GM18907 (cell line): ENCODE measurements around the gene CHAT.
A peak's percentile ranks its signal among the peaks of the same experiment; 100 is the strongest.

Experiments used
- ATAC-seq: cut with Tn5 transposase; IDR thresholded peaks from one replicate; pipeline ENCODE4 v1.9.1; 2021; ENCODE audit warnings: mild to moderate bottlenecking, moderate library complexity; ENCODE audit not compliant: unreplicated experiment

The CHAT gene

DNA sequence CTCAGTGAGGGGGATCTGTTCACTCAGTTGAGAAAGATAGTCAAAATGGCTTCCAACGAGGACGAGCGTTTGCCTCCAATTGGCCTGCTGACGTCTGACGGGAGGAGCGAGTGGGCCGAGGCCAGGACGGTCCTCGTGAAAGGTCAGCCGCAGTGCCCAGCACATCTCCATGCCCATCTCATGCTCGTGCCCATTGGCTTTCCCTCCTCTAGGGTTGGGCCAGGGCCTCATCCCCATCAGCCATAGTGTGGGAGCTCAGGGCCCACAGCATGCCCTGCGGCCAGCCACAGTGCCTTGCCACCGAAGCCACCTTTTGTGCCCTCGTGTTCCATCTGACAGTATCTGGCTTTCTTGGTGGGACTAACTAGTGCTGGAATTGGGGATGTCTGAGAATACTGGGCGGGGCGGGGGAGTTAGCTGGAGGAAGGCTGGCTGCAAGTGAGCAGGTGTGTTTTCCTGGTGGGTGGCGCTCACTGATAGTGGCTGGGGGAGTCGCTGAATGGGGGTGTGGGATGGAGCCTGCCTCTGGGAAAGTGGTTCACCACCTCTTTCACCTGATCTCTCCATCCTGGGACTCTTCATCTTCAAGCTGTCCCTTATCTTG lies 13.9 kb downstream of the CHAT start:
- no peak for ATAC-seq

DNA sequence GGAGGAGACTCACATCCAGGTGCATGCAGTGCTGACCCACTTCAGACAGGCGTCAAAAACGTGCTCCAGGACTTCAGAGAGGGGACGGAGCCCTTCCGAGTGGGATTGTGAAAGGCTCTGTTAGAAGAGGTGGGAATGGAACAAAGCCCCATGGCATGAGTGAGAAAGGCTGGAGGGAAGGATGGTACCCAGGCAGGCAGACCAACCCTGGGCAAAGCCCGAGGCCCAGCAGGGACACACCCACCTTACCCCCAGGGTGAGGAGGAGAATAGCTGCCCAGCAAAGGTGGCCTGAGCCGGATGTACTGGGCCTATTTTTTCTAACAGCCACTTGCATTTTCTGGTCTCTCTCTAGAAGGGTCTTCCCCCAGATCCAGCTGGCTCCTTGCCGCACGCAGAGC lies 14.8 kb downstream of the CHAT start:
- no peak for ATAC-seq

- no peak for ATAC-seq
Measured at GRCh38 chr10:49629431-49629881, 15.6 kb downstream of the CHAT start.

GRCh38 chr10:49631975-49632374 lies 18.1 kb downstream of the CHAT start:
- no peak for ATAC-seq

DNA sequence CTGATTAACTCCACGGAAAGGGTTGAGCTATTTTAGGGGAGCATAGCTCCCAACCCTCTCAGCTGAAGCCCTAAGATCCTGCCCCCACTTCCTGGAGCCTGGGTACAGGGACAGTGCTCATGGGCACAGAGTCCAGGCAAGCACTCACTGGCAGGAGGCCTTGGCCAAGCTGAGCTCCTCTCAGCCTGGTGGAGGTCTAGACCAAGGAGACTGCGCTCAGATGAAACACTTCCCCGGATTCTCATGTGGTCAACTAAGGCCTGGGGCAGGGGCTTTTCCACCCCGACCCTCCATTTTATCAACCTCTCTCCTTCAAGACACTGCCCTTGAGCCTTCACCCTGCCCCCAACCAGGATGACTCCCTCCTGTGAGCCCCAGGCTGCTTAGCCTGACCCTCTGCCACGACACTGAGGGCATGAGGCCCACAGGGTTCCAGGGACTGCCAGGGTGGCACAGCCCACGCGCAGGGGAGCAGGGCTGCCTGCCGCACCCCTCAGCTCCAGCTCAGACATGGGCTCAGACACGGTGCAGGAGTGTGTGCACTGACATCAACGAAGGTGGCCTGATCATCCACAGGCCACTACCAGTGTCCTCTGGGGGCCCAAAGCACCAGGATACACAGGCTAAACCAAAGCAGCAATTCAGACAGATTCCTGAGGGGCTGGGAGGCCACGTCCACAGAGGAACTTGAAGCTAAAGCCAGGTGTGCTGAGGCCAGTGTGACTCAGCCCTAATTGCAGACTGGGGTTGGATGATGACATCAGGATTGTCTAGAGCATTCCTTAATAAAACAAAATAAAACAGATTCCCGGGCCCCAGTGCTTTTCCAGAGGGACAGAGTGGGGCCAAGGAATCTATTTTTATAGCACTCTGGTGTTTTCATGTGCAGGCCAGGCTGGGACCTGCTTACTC lies 18.8 kb downstream of the CHAT start:
- no peak for ATAC-seq

- ATAC-seq: no peak
Measured at GRCh38 chr10:49633327-49634068, 19.7 kb downstream of the CHAT start.

GRCh38 chr10:49634069-49634660 lies 20.3 kb downstream of the CHAT start:
- no peak for ATAC-seq

DNA sequence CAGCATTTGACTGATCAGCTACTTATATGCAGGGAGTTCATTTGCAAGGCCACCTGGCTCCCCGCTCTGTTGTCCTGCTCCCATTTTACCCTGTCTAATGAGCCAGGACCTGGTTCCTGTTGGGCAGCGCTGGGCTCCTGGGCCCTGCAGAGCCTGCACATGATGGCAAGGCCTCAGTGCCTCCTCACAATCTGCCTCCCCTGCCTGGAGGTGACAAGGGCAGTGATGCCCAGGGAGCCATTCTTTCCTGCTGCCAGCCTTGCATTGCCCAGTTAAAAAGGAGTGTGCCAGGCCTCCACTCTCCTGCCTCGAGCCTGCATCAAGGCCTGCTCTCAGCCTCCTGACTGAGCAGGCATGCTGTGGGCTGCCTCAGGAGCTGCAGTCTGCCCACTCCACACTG lies 28.5 kb downstream of the CHAT start:
- no peak for ATAC-seq

DNA sequence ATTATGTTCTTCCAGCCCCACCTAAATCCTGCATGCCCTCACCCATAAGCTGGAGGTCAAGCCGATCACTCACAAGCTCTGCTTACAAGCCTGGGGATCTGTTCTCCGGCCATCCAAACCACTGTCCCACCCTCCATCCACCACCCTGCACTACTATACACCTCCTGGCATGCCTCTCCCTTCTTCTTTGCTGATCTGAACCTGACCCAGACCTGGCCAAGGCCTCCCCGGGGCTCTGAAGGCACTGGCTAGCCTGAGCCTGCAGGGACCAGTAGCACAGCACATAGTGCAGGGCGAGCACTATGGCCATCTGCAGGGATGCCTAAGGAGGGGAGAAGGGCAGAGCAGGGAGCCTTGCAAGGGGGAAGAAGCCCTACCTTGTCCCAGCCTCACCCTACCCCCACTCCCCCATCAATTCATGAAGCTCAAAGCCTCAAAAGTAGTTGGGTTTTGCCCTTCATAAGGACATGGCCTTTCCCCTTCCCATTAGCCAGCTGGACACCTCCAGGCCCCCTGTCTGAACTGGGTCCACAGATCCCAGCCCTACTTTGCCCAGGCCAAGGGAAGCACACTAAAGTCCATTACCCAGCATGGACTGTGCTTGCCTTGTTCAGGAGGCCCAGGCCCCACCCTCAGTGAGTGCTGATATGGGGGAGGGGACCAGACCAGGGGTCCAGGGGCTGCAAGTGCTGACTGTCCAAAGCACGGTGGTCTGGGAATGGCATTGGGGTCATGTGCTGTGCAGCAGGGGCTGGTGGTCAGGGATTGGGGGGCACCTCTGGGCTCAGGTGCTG lies 29.6 kb downstream of the CHAT start:
- ATAC-seq: no peak

GRCh38 chr10:49644035-49644646 lies 30.3 kb downstream of the CHAT start:
- no peak for ATAC-seq

DNA sequence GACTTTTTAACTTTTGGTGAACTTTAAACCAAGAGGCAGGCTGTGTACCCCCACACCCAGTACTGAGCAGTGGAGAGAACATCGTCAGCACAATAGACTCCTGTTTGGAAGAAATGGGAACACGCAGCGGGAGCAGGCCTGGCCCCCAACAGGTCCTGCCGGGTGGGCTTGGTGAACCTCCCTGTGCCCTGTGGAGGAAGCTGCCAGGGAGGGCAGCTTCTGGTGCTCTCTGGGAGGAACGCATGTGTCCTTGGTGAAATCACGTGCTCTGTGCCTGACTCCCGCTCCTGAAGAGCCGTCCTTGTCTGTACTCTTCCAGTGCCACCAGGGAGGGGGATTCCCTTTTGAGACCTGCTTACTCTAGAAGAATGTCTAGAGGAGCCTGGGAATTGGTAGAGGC lies 31.6 kb downstream of the CHAT start:
- ATAC-seq: no peak

DNA sequence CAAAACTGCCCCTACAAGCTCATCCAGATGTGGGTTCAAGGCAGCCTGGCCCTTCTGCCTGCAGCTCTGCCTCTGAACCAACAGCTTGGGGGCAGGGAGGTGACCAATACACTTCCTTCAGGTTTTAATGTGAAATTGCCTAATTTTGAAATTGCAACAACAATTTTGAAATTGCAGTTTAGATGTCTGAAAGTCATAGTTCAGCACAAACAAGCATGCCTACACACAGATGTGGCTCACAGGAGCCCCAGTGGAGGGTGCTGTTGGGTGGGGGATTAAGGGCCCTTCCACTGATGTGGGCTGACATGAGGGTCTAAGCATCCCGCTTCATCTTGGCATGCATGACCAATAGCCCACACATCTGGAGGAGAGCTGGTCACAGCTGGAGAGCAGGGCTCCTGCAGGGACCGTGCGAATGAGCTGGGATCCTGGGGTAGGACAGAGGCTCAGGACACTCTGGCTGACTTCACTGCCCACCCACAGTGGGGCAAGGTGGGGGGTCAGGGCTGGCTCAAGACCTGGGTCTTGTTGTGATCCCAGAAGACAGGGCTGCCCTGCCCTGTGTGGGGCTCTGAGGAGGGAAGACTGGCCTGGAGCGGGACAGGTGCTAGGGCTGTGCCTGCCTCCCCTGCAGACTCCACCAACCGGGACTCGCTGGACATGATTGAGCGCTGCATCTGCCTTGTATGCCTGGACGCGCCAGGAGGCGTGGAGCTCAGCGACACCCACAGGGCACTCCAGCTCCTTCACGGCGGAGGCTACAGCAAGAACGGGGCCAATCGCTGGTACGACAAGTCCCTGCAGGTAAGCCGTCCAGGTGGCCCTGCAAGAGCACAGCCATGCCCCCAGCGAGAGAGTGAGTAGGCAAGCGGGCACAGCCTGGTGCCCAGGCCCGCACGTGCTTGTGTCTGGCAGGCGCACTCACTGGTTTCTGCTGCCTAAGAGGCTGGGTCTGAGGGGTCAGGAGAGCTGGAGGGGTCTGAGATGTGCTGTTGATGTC lies 32.3 kb downstream of the CHAT start:
- no peak for ATAC-seq

DNA sequence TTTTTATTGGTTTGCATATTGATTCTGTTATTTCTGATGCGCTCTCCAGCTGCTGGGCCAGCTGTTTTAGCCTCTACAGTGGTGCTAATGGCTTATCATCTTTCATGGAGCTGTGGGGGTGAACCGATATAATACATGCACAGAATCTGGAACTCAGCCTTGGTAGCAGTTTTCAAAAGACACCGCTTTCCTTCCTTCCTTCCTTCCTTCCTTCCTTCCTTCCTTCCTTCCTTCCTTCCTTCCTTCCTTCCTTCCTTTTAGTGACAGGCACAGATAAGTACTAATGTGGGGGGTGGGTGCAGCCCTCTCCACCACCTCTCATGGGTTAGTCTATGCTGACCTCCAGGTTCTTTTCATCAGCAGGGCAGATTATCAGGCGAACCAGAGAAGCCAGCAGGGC lies 33.7 kb downstream of the CHAT start:
- no peak for ATAC-seq

GRCh38 chr10:49647985-49648795 lies 34.4 kb downstream of the CHAT start:
- no peak for ATAC-seq

DNA sequence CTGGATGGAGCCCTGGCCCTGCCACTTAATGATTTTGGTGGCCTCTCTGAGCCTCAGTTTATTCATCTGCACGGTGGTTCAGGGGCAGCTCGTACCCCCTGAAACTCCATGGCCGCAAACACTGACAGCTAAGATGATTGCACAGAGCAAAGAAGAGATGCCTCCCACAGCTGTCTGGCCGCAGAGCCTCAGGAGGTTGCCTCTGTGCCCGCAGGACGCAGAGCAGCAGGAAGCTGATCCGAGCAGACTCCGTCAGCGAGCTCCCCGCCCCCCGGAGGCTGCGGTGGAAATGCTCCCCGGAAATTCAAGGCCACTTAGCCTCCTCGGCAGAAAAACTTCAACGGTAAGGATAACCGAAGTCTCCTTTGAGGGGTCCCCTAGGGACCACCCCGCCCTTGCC lies 35.5 kb downstream of the CHAT start:
- ATAC-seq: peak; percentile 63

DNA sequence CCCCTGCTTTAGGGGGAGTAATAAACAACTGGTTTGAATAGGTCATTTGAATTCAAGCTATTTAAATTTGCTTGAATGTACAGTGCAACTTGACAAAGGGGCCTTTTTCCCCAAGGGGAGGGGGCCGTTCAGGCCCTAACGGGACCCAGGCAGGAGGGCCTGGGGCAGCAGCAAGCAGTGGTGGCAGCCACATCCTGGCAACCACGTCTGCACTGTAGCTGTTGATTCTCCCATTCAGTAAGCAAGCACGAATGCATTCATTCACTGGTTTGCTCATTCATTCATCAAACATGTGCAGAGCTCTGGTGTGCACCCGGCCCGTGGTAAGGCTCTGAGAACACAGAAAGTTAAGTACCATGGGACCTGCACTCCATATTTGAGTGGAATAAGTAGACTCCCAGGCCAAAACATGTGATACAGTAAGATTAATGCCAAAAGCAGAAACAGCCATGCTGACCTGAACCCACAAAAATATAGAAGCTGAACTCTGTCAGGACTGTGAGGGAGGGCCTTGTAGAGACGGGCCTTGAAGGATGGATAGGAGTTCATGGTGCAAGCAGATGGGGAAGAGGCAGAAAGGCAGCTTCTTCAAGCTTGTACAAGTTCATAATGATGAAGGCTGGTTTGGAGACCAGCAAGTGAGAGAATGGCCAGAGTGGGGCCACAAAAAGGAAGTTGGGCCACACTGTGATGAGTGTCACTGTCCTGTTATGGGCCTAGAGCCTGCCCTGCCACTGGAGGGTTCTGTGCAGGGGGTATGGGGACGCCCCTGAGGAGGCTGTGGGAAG lies 36.3 kb downstream of the CHAT start:
- ATAC-seq: no peak

DNA sequence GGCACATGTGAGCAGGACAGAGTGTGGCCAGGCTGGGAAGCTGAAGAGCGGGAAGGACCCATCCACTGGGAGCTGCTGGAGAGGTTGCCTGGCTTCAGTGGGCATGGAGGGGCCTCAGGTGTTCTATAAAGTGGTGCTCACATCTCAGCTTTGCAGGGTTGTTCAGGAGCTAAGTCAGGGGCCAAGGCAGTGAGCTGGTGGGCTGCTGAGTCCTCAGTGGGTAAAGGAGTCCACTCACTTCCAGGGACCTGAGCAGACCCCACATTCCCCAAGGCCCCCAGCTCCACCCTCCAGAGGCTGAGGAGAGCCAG lies 36.8 kb downstream of the CHAT start:
- ATAC-seq: no peak
